ENCODE measurements around the gene APOL2.

GRCh38 chr22:36204001-36204631, 35.2 kb downstream of the APOL2 start:
- TF ChIP-seq, protein P1, sequence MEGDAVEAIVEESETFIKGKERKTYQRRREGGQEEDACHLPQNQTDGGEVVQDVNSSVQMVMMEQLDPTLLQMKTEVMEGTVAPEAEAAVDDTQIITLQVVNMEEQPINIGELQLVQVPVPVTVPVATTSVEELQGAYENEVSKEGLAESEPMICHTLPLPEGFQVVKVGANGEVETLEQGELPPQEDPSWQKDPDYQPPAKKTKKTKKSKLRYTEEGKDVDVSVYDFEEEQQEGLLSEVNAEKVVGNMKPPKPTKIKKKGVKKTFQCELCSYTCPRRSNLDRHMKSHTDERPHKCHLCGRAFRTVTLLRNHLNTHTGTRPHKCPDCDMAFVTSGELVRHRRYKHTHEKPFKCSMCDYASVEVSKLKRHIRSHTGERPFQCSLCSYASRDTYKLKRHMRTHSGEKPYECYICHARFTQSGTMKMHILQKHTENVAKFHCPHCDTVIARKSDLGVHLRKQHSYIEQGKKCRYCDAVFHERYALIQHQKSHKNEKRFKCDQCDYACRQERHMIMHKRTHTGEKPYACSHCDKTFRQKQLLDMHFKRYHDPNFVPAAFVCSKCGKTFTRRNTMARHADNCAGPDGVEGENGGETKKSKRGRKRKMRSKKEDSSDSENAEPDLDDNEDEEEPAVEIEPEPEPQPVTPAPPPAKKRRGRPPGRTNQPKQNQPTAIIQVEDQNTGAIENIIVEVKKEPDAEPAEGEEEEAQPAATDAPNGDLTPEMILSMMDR (IDR thresholded peaks at IDR 0.05): no peak
- TF ChIP-seq EP300 (IDR thresholded peaks at IDR 0.05): no peak

Measured in suprapubic skin (tissue), 3 donors.